ENCODE results near the gene ARHGEF6. TPM values are rescaled to one million over a fixed set of nuclear protein-coding genes. Genes with fewer than 3 reads are reported as not detected.

The ARHGEF6 gene
- total RNA-seq, 1 donor from 2014 or later: 162 TPM

- intact Hi-C loops (cut with micrococcal nuclease): loop anchor here (2.0 kb wide), 2 partner anchors 42 to 156 kb away; partner anchors contain the start of gene HTATSF1
Measured at GRCh38 chrX:136652822-136653723, 127.7 kb downstream of the ARHGEF6 start.

- intact Hi-C loops (cut with micrococcal nuclease): no loop called here
Measured at GRCh38 chrX:136650811-136651210, 129.9 kb downstream of the ARHGEF6 start.

- intact Hi-C loops (cut with micrococcal nuclease): loop anchor here (2.0 kb wide), 2 partner anchors 15 to 39 kb away; no protein-coding TSS in a partner anchor
Measured at GRCh38 chrX:136647677-136648360, 132.9 kb downstream of the ARHGEF6 start, which contains the start of gene CD40LG. CD40LG (plus strand) TSS chrX:136648158; CDS start chrX:136648249, 91 bp downstream.

DNA sequence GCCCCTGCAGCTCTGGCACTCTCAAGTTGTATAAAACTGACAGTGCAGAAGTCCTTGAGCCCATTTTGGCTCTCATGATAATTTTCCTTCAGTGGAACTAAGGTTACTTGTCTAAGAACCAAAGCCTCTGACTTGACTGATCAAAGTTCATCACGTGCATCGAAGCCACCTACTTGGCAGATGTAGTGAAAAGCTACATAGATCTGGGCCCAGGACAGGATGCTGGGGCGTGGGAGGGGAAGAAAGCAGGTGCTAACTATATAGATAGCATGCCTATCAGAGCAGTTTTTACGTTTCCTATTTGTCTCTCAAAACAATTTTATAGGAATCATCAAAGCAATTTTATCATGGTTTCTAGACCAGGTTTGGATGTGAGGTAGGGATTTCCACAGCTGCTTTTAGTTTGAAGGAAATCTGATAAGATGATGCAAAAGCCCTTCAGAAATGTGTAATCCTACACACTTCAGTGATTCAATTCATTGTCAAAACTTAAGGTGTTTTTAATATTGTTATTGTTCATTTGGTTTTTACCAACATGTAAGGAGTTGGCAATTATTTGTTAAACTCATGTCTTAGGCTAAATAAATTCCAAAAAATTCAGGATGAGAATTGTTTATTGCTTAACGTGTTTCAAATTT lies 134.0 kb downstream of the ARHGEF6 start:
- intact Hi-C loops (cut with micrococcal nuclease): loop anchor here (1.0 to 2.0 kb wide), 2 partner anchors 17 to 38 kb away; no protein-coding TSS in a partner anchor

DNA sequence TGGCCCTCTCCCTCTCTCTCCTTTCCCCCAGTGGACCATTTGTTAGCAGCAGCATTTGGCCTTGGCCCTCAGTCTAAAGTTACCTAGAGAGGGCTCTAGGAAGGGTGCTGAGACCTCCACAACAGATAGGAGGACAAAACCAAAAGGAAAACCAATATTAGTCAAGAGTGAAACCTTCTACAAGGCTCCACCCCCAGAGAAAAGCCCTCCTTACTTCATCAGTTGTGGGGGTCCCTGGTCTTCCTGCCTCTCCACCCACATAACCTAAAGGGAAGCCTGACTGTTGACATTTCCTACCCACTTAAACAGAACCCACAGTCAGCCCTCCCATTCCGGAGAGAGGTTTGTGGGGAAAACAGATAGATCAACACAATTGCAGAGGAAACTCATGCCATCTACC lies 137.5 kb downstream of the ARHGEF6 start:
- intact Hi-C loops (cut with micrococcal nuclease): no loop called here

GRCh38 chrX:136639506-136640176 lies 141.1 kb downstream of the ARHGEF6 start:
- intact Hi-C loops (cut with micrococcal nuclease): no loop called here

GRCh38 chrX:136636121-136636520 lies 144.6 kb downstream of the ARHGEF6 start:
- intact Hi-C loops (cut with micrococcal nuclease): no loop called here

GRCh38 chrX:136635235-136635634 lies 145.5 kb downstream of the ARHGEF6 start:
- intact Hi-C loops (cut with micrococcal nuclease): loop anchor here (1.0 to 2.0 kb wide), 3 partner anchors 9 to 26 kb away; no protein-coding TSS in a partner anchor

- intact Hi-C loops (cut with micrococcal nuclease): no loop called here
Measured at GRCh38 chrX:136630881-136631280, 149.9 kb downstream of the ARHGEF6 start.

- intact Hi-C loops (cut with micrococcal nuclease): loop anchor here (1.0 to 5.0 kb wide), 4 partner anchors 9 to 43 kb away; no protein-coding TSS in a partner anchor
Measured at GRCh38 chrX:136629084-136629750, 151.5 kb downstream of the ARHGEF6 start.

DNA sequence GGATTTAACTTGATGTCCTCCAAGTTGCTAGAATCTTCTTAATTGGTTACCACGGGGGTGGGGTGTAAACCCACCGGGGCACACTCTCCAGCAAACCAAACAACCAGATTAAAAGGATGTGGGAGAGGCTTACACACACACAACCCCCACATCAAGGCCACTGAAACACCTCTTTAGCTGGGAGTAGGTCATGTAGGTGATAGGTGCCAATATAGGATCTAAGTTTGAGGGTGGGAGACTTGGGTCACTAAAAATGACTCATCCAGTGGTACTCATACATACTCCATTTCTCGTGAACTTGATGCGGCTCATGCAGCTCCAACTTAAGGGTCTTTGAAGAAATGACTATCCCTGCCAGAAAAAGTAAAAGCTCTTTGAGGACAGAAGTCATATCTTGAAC lies 153.3 kb downstream of the ARHGEF6 start:
- intact Hi-C loops (cut with micrococcal nuclease): loop anchor here (5.0 kb wide), 2 partner anchors 40 to 45 kb away; no protein-coding TSS in a partner anchor

GRCh38 chrX:136626891-136627290 lies 153.8 kb downstream of the ARHGEF6 start:
- intact Hi-C loops (cut with micrococcal nuclease): loop anchor here (1.0 to 5.0 kb wide), 3 partner anchors 8 to 45 kb away; no protein-coding TSS in a partner anchor

- intact Hi-C loops (cut with micrococcal nuclease): loop anchor here (1.0 to 5.0 kb wide), 3 partner anchors 9 to 46 kb away; no protein-coding TSS in a partner anchor
Measured at GRCh38 chrX:136626237-136626636, 154.5 kb downstream of the ARHGEF6 start.

- intact Hi-C loops (cut with micrococcal nuclease): loop anchor here (5.0 kb wide), 2 partner anchors 38 to 47 kb away; no protein-coding TSS in a partner anchor
Measured at GRCh38 chrX:136625246-136625645, 155.5 kb downstream of the ARHGEF6 start.

DNA sequence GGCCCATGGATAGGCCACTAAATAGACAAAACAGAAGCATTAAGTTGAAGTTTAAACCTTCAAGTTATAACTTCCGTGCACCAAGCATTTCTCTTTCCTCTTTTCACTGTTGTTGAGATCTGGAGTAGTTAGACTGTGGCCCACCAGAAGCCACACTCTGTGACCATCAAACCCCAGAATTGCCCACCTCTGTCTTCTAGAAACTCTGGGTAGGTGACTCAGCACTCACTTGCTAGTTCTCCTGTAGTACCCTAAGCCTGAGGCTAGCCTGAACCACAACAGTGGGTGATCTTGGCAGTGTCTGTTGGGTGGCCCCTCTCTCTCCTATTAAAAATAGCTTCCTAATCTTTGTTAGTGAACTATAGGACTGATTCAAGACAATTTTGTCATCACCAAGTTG lies 157.3 kb downstream of the ARHGEF6 start:
- intact Hi-C loops (cut with micrococcal nuclease): no loop called here

DNA sequence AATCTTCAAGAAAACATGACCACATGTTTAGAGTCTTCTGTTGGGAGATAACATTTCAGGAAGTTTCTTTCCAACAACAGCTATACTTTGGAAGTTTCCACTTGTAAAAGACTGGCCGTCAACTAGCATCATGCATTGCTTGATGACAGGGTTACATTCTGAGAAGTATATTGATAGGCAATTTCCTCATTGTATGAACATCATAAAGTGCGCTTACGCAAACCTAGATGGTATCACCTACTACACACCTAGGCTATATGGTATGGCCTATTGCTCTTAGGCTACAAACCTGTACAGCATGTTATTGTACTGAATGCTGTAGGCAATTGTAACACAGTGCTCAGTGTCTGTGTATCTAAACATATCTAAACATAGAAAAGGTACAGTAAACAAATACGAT lies 158.2 kb downstream of the ARHGEF6 start:
- intact Hi-C loops (cut with micrococcal nuclease): no loop called here

GRCh38 chrX:136620780-136621179 lies 160.0 kb downstream of the ARHGEF6 start:
- intact Hi-C loops (cut with micrococcal nuclease): loop anchor here (1.0 to 2.0 kb wide), 2 partner anchors 9 to 14 kb away; no protein-coding TSS in a partner anchor

DNA sequence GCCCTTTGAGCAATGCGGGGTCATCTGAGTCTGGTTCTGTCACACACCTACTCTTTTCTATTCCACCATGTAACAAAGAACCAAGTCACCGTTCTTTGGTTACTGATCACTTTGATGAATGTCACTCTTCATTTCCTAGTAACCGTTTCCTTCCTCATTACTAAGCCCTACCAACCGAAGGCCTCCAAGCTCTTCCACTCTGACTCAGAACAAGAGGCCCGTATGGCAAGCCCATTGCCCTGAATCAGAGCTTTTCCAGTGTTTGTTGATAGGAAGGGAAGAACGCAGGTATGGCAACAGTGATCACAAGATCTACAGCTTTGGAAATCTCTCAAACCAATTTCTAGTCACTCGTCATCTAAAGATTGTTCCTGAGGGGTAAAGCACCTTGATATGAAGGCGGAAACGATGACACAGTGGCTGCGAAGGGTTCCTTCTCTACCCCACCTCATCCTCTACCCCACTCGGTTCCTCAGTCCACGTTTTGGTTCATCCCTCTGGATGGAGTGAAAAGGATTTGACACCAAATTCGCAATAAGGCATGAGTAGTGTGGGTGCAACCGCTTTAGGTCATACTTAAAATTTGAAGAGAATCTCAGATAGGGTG lies 160.7 kb downstream of the ARHGEF6 start:
- intact Hi-C loops (cut with micrococcal nuclease): loop anchor here (1.0 to 2.0 kb wide), 2 partner anchors 9 to 15 kb away; no protein-coding TSS in a partner anchor

GRCh38 chrX:136616987-136617685 lies 163.6 kb downstream of the ARHGEF6 start:
- intact Hi-C loops (cut with micrococcal nuclease): no loop called here
